K562 treated with DMSO at 1 percent for 48 hours (cell line): ENCODE results near the gene ERI2. TPM values are rescaled to one million over a fixed set of nuclear protein-coding genes. Genes with fewer than 3 reads are reported as not detected.

Experiments
- total RNA-seq: library from RNA; unstranded; fragments of 300-600 nt; gene quantifications from 2 replicates; pipeline ENCODE4 v1.2.3, GENCODE V29; 2022; ENCODE audit warnings: low replicate concordance; ENCODE audit errors: extremely low read depth

The ERI2 gene, protein sequence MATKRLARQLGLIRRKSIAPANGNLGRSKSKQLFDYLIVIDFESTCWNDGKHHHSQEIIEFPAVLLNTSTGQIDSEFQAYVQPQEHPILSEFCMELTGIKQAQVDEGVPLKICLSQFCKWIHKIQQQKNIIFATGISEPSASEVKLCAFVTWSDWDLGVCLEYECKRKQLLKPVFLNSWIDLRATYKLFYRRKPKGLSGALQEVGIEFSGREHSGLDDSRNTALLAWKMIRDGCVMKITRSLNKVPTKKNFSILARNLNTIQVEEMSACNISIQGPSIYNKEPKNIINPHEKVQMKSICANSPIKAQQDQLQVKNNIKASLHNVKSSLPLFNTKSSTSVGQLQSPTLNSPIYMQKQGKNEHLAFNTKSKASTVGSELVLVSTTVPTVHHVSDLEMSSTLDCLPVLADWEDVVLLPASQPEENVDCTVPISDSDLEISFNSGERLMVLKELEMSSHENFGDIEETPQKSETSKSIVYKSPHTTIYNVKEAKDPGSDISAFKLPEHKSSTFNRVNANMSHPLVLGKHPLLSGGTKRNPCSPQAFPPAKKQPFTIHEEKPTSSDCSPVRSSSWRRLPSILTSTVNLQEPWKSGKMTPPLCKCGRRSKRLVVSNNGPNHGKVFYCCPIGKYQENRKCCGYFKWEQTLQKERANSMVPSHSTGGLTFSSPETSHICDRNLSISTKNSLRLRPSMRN
- total RNA-seq, result not detected in 2 replicates

DNA sequence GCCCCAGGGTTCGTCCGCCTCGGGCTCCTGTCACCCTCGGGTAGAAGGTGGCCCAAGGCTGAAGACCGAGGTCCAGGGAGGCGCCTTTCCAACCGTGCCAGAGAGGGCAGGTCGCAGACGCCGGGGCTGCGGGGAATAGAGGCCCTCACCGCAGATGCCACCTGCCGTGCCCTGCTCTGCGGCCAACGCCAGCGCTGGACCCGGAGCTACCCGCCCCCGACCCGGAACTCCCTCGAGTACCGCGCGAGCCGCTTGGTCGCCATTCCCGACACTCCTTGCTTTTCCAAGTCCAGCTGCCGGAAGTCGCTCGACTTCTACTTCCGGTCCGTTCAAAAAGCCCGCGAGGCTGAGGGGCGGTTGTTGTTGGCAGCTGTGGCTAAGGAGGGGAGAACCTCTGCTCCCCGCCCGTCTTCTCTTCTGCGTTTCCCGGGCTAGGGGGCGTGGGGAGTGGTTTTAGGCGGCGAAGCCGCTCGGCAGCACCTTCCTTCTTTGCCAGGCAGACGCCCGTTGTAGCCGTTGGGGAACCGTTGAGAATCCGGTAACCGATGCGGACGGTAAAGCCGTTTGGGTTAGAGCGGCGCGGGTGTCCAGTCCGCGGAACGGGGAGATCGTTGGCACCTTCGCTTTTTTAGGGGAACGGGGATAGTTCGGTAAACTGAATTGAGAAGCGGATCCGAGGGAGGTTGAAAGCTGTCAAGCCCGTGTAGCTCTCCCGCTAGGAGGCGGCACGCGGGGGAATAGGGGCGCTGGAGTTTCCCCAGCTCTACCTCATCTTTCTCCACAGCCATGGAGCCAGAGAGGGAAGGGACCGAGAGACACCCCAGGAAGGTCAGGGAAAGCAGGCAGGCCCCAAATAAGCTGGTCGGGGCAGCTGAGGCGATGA is at the start of gene ERI2, which contains the start of gene REXO5:
ERI2 (minus strand) TSS at position 305 of the 883 bp plus-strand sequence; CDS start at position 263, 42 bp downstream.
REXO5 (plus strand) TSS at position 360 of the 883 bp plus-strand sequence; CDS start at position 787, 427 bp downstream.

GRCh38 chr16:20763461-20764232 is 42.6 kb downstream of the ERI2 start, which contains the start of gene ACSM3:
ACSM3 (plus strand) TSS chr16:20764014; CDS start chr16:20770035, 6,021 bp downstream.

Other genes starting within 250 kb of the ERI2 start
- not detected in 2 replicates for gene ACSM2B, start 230.1 kb downstream of the ERI2 start, total RNA-seq
- not detected in 2 replicates for gene ACSM1, start 108.8 kb downstream of the ERI2 start, total RNA-seq
- gene THUMPD1, start 64.7 kb downstream of the ERI2 start, total RNA-seq, result not detected in 2 replicates
- gene ACSM3, start 42.5 kb downstream of the ERI2 start, total RNA-seq, result not detected in 2 replicates
- gene REXO5, start 55 bp upstream of the ERI2 start, total RNA-seq, result not detected in 2 replicates
- gene DCUN1D3, start 93.9 kb upstream of the ERI2 start, total RNA-seq, result not detected in 2 replicates
- gene LYRM1, start 94.3 kb upstream of the ERI2 start, total RNA-seq, result not detected in 2 replicates